ENCODE measurements around the gene CCNYL1.
A peak's percentile ranks its signal among the peaks of the same experiment; 100 is the strongest.

The CCNYL1 gene

DNA sequence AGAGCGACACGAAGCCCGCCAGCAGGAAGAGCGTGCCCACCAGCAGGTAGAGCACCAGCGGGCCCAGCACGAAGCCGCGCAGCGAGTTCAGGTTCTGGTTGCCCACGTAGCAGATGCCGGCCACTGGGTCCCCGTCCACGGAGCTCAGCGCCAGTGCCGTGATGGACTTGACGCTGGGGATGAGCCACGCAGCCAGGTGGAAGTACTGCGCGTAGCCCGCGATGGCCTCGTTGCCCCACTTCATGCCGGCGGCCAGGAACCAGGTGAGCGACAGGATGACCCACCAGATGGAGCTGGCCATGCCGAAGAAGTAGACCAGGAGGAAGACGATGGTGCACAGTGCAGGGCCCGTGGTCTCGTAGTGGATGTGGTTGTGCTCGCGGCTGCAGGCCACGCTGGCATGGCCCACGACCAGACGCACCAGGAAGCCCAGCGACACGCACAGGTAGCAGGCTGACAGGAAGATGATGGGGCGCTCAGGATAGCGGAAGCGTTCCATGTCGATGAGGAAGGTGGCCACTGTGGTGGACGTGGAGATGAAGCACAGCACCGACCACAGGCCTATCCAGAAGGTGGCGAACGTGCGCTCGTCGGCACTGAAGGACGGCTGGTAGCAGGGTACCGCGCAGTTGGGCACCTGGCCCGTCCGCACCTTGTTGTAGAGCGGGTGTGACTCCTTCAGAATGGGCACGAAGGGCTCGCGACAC, 56.2 kb downstream of the CCNYL1 start:
- peak; percentile 91 for DNase-seq

DNA sequence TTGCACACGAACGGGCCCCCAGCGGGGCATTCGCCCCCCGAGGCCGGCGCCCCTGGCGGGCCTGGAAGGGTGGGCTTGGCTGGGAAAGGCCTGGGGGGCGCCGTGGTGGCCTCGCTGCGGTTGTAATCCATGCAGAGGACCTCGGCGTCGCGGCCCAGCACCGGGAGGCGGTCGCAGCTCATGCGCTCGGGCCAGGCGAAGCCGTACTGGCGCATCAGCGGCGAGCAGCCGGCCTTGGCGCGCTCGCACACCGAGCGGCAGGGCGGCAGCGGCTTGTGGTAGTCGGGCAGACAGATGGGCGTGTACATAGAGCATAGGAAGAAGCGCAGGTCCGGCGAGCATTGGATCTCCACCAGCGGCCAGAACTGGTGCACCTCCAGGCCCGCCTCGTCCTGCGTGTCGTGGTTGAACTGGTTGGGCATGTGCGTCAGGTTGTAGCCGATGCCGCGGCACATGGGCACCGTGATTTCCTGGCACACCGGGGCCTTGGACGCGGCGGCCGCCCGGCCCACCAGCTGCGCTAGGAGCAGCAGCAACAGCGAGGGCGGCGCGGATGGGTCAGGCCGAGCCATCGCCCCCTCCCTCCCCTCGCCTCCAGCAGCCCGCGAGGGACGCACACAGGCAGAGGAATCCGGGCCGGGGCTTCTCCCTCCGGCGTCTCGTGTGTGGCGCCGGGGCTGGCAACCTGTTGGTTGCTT, 56.9 kb downstream of the CCNYL1 start:
- DNase-seq: peak; percentile 84

DNA sequence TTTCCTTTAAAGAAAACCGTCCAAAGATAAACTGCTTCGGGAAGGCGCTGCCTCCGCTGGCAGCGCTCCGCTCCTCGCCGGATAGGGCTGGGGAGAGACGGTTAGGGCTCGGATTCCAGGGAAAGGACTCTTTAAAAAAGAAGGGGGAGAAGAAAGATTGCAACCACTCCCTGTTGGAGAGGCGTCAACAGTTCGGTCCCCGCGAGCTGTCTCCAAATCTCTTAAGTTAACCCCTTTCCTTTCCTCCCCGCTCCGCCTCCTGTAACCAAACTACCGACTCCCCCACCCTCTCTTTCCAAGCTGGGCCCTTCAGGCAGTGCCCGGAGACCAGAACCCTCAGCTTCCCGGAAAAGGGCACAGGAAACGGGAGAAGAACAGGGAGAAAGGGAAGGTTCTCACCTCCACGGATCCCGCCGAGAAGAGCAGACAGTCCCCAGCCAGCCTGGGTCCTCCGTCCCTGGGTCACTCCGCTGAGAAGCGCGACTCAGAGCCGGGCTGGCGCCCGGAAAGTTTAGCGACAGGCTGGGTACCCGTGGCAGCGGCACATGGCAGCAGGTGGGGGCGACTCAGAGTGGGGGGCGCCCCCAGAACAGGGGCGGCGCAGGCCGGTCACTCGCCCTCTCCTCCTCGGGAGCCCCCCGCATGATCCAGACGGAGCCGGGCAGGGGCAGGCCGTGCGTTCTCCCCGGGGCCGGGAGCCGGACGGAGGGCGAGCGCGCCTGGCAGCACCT, 57.6 kb downstream of the CCNYL1 start:
- peak; percentile 80 for DNase-seq

DNA sequence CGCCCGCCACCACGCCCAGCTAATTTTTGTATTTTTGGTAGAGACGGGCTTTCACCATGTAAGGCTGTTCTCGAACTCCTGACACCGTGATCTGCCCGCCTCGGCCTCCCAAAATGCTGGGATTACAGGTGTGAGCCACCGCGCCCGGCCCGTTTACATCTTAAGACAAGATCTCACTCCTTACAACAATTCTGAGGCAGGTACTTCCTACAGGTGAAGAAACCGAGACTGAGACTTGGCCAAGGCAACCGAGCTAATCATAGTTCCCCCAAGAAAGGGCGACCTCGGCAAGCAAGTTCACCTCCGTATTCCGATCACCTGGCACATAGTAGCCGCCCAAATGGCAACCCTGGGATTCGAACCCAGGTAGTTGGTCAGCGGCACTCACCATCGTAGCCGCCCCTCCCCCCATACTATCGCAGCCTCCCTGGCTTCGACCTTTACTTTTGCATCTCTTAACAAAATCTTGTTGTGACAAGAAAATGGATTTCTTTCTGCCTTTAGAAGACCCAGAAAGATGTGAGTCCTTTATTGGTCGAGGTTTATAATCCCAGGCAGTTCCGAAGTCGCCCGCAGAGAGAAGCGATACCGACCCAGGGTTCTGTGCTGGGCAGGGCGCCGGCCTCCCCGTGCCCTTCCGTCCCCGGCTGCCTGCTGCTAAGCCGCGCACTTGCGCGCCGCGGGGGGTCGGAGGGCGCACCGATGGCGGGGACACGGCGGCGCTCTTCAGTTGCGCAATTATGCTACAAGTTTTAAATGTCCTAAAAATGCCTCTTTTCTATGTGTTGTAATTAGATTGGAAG, 59.4 kb downstream of the CCNYL1 start:
- no peak for DNase-seq

DNA sequence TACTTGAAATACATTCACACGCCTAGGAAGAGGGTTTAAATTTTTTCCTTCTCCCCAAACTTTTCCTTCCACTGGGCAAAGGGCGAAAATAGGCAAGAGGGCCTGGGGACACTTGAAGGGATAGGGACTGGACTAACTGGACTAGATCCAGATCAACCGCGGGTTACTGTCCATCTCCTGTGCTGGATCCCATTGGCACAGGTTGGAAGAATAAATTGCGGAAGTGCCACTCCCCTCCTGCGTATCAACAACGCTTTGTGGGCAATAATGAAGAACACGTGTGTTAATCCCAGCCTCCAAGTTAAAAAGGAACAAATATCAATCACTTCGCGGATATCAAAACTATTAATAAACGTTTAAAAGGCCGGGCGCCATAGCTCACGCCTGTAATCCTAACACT, 60.0 kb downstream of the CCNYL1 start:
- DNase-seq: no peak

DNA sequence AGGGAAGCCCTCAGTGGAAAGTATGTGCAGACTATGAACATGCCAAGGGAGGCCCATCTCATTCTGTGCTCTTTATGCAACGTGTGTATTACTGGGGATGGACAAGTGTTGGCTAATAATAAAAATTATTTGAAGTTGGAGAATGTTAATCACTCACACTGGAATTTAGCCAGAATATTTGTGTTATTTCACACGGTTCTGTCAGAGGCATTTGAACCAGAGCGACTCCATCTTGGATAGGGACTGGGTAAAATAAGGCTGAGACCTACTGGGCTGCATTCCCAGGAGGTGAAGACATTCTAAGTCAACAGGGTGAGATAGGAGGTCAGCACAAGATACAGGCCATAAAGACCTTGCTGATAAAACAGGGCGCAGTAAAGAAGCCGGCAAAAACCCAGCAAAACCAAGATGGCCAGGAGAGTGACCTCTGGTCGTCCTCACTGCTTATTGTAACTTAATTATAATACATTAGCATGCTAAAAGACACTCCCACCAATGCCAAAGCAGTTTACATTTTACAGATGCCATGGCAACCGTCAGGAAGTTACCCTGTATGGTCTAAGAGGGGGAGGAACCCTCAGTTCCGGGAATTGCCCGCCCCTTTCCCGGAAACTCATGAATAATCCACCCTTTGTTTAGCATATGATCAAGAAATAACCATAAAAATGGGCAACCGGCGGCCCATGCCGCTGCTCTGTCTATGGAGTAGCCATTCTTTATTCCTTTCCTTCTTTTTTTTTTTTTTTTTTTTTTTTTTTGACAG, 60.8 kb downstream of the CCNYL1 start:
- peak; percentile 29 for DNase-seq

DNA sequence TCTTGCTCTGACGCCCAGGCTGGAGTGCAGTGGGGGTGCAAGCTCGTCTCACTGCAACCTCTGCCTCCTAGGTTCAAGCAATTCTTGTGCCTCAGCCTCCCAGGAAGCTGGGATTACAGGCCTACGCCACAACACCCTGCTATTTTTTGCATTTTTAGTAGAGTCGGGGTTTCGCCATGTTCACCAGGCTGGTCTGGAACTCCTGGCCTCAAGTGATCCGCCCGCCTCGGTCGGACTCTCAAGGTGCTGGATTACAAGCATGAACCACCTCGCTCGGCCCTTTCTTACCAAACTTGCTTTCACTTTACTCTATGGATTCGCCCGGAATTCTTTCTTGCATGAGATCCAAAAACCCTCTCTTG, 61.4 kb downstream of the CCNYL1 start:
- no peak for DNase-seq

DNA sequence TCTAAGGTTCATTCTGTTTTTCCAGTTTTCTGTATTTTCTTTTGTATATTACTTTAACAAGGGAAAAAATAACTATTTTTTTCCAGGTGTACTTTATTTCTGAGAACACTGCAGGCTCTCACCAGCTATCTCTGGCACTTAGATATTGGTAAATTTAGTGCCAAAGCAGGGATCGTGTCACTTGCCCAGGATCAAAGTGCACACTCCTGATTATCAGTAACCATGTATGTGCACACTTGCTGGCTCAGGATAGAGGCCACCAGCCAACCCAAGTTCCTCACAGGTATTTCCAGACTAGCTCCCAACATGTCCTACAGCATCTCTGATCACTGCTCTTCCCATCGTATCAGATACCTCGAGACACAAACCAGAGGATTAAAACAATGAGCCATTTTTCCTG, 64.0 kb downstream of the CCNYL1 start:
- no peak for DNase-seq

DNA sequence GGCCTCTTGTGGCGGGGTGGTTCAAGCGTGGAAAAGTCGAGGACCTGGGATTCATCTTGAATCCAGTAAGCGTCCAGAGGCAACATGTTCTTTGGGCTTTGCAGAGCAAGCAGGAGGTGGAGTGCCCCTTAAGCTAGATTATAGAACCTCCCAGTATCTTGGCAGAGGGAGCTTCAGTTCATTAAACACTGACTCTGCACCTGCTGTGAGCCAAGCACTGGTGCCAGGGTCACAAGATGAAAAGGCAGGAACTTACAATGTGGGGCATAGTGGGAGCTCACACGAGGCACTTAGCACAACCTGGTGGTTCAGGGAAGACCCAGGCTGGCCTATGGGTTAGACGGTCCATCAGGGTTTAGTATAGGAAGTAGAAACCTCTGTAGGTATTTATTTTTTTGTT, 65.7 kb downstream of the CCNYL1 start:
- DNase-seq: no peak

DNA sequence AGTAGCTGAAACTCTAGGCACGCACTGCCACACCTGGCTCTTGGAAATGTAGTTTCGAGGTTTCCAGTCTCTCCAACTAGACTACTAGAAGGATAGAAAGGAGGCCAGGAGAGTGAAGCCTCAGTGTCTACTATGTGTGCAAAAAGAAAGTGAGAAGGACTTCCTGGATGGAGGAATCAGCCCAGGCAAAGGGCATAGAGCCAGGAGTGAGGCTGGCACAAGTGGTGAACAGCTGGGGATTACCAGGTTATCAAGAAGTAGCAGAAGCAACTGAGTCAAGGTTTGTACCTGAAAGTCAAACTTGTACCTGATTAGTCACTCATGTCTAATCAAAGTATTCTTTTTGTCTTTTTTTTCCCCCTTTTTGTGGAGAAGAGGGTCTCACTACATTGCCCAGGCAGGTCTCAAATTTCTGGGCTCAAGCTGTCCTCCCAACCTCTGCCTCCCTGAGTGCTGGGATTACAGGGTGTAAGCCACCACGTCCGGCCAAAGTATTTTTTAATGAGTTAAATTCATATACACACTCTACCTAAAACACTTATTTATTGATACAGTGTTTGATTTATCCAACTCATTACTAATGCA, 67.0 kb downstream of the CCNYL1 start:
- DNase-seq: no peak

DNA sequence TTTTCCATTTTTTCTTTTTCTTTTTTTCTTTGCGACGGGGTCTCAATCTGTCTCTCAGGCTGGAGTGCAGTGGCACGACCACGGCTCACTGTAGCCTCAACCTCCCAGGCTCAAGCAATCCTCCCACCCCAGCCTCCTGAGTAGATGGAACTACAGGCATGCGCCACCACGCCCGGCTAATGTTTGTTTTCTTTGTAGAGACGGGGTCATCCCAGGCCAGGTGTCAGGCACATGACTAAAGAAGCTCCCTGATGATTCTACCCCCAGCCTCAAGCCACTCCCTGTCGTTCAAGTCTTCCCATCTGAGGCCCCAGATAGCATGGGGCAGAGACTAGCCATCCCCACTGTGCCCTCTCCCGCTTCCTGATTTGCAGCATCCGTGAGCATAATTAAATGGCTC, 68.1 kb downstream of the CCNYL1 start:
- DNase-seq: peak; percentile 18

DNA sequence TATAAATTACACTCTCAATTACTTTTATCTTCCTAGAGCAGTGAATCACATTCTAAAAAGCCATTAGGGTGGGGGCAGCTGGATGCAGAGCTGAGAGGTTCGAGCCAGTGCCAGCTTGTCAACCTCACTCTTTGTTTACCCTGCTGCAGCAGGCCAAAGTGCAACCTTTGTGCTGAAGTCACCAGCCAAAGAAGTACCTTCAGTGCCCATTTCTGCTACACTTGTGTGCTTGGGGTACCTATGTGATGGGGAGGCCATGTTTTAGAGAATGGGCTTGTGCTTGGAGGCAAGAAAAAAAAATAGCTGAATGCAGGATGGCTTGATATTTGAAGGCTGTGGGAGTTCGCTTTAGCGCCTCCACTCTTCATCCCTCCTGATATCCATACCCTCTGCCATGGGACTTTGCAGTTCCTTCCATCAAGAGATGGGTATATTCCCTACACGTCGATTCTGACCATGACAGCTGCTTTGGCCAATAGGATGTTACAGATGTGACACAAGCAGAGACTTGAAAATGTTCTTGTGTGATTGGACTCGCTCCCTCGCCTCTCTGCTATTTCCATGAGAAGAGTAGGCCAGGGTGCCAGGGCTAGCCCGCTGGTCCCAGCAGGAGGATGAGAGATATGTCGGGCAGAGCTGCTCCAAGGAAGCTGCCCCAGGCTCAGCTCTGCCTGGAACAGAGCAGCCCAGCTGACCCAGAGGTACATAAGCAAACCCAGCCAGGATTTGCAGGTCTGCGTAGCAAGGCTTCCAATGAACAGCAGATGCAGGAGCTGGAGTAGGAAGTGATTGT, 71.0 kb downstream of the CCNYL1 start:
- peak; percentile 67 for DNase-seq

DNA sequence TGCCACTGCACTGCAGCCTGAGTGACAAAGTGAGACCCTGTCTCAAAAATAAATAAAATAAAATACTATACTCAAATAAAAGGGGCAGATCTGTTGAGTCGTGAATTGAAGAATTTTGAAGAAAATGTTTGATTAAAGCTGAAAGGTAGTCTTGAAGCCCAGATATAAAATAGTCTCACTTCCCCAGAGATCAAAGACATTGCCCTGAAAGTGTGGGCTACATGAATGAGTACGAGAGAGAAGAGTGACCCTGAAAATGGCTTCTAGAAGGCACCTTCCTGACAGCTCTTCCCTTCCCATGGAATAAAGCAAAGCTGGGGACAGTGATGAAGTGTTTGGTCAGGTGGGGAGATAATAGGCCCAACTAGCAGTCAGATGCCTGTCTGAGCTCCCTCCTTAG, 72.1 kb downstream of the CCNYL1 start:
- no peak for DNase-seq

DNA sequence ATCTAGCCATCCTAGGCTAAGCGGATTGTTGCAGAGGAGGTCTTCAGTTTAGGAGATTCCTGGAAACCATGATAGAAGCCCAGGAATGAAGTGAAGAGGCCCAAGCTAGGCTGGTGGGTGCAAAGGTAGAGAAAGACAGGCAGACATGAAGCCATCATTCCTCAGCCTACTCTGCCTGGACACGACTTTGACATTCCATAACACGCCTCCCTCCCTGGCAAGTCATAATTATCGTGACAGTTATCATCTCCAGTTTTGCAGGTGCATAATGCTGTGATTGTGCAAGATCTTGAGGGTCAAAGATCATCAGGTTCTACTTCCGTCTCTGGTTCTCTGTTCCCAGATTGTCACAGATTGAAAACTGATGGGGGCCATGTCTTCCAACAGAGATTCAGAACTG, 73.5 kb downstream of the CCNYL1 start:
- DNase-seq: no peak

DNA sequence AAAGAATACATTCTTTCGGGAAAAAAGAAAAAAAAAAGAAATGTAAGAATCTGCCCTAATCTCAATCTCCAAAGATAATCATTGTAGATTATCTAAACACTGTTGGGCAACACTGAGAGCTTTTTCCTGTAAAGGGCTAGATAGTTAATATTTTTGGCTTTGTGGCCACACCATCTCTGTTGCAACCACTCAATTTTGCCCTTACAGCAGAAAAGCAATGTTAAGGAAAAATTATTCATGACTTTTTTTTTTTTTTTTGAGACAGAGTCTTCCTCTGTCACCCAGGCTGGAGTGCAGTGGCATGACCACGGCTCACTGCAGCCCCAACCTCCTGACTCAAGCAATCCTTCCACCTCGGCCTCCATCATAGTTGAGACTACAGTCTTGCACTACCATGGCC, 75.6 kb downstream of the CCNYL1 start:
- no peak for DNase-seq

DNA sequence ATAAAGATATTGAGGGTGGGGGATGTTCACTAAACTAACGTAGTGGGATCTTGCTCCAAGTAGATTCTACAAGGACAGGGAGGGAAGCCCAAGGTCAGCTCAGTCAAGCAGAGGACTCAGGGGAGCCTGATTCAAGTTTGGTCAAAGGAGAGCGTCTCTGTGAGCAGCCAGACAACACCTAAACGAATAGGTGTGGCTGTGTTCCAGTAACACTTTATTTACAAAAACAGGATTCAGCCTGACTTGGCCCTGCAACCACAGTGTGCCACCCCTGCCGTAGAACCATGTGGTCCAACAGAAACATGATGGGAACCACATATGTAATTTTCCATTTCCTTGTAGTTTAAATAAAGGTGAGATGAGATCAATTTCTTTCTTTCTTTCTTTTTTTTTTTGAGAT, 76.4 kb downstream of the CCNYL1 start:
- DNase-seq: no peak

DNA sequence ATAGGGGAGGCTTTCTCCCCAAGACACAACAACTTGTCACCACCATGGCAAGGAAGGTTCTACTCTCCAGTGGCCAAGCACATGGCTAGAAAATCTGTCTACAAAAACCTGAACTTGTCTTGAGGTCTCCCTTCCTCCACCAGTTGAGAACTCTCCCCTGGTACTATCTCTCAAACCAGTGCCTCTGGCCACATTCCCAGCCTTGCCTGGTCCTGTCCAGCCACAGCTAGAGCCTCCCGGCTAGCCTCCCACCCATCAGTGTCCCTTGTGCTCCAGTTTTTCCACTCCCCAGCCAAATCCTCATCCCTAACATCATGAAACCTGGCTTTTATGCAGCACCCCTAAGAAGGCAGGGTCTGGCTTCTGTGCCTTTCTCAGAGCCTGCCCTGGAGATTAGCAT, 79.5 kb downstream of the CCNYL1 start:
- DNase-seq: no peak

DNA sequence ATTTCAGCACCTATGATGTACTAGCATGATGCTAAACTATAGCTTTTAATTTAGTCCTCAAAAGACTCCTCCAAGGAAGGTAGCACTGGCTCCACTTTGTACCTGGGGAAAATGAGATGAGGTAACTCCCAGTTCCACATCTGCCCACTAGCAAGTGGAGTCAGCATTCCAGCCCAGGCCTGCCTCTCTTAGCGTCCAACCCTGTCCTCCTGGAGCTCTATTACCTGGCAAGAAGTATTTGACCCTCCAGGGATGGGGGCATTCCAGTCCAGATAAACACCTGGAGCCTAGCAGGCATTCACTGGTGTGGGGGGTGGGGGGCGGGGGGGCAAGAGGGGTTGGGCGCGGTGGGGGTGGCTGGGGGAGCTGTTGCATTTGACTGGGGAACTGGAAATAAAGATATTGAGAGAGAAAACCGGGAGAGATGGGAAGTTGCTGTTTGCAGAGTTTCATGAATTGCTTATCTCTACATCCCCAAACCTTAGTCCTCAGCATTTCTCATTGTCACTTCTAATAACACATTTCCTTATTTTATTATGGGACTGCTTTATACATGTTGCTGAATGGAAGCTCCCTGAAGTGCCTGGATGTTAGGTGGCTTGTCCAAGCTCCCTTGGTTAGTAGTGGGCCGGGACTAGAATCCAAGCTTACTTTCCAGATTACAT, 80.3 kb downstream of the CCNYL1 start:
- DNase-seq: peak; percentile 55

DNA sequence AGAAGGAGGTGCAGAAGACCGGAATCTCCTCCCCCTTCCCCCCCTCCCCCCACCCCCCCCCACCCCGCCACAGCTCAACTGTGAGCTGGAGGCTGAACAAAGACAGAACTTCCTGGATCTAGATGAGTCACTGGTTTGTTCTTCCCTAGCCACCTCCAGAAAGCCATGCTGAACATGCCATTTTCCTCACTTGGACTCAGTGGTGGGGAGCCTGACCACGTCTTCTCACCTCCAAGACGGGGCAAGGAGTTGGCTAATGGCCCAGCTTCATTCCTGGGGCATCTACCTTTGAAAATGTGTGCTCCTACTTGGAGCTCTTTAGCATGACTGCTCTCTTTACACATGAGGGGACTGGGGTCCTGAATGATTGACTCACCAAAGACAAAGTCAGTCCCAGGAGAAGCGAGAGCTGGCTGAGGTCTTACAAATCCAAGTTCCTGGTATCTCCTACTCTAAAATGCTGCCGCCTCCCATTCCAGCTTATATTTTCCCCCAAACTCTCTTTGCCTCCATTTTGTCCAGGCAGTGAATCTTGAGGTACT, 80.9 kb downstream of the CCNYL1 start:
- peak; percentile 90 for DNase-seq

DNA sequence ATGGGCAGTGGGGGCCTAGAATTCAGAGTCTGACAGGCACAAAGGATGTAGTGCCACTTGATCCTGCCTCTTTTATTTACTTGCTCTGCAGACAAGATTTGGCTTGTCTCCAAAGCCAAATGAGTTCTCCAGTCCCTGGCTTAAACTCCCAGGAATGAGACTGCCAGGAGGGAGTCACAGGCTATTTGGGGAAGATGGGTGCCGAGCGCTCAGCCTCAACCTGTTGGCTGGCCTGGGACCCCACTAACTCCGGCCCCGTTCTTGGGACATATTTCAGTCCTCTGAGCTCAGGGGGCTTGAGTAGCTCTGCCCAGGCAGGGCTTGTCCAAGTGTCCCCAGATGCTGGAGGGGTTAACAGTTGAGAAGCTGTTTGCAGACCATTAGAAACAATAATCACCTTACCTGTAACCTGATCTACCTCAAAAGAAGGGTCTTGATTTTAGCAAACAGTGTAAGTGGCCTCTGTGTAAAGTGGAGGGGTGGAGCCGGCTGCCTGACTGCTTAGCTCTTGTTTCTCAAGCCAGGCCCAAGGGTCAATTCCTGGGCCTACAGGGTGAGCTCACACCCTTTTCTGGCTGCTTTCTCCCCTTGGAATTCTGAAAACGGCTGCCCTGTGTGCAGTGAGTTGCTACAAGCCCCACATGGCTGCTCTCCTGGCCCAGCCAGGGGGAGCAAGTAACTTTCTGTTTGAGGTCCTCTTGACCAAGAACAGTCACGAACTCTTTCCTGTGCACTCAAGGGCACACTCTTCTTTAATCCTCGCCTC, 85.3 kb downstream of the CCNYL1 start:
- DNase-seq: peak; percentile 81

Data from DMS53 (cell line).